ENCODE data around the gene C13orf46. TPM values are rescaled to one million over a fixed set of nuclear protein-coding genes. Genes with fewer than 3 reads are reported as not detected.
A peak's percentile ranks its signal among the peaks of the same experiment; 100 is the strongest.
"Not testable (repeated sequence)": the region's sequence is repeated elsewhere in the genome, so short reads cannot be mapped to it uniquely, and the experiment has no call there.

C13orf46 gene
- total RNA-seq, 5 donors from 2014 or later (not counting 1 experiment from before 2014, with no cell fraction given): 18.4 to 33.9 (median 25.3) TPM

DNA sequence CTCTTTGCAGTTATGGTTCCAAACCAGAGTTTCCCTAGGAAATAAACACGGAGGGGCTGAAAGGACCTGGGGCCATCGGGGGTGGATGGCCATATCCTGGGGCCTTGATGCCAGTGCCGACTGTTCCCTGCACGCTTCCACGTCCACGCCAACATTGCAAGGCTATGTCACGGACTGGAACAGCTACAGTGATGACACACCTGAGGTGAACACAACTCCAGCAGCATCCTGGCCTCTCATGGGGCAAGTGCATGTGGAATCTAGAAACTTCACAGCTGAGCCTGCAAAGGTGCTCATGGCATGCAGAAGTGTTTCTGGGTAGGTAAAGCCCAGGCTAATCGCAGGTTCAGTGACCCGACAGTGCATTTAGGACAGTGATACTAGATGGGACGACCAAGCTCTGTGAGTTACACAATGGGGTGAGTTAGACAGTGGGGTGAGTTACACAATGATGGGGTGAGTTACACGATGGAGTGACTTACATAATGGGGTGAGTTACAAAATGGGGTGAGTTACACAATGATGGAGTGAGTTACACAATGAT is 58.0 kb downstream of the C13orf46 start:
- no peaks in the 10 kb centered on the region for H3K4me1 Mint-ChIP-seq
- Histone ChIP-seq H3K9me3 (no peaks in the 10 kb centered on the region), H3K4me3 (ENCODE audit: control insufficient read depth in 1 of 2, extremely low read depth in 1 of 2, low read length in 1 of 2) (no peak overlapping the region), H3K27ac (ENCODE audit: low read length) (no peak overlapping the region), H3K27me3 (replicated peaks in 1 of 2; ENCODE audit: control insufficient read depth in 2 of 2, extremely low read depth in 1 of 2, insufficient read depth in 2 of 2, low read length in 1 of 2) (peaks cover 0 to 68% of the 10 kb centered on the region in 2 experiments), H3K36me3 (ENCODE audit: control insufficient read depth in 2 of 2, extremely low read depth in 1 of 2, insufficient read depth in 1 of 2, low read length in 1 of 2) (no peaks in the 10 kb centered on the region), H3K4me1 (ENCODE audit: control insufficient read depth in 1 of 2, extremely low read depth in 1 of 2, insufficient read depth in 2 of 2, low read length in 2 of 2) (no peaks in the 10 kb centered on the region)
- H3K4me3 Mint-ChIP-seq: no peak overlapping the region
- DNase-seq (no peak), ATAC-seq (replicated peaks in 1 of 4) (no peak)
- CTCF ChIA-PET: no interaction called here
- POLR2A ChIA-PET: no interaction called here
- 83% methylated on average over 11 of the region's 11 CpGs for WGBS (ENCODE audit: insufficient coverage)
- H3K9me3 Mint-ChIP-seq: peaks cover 0 to 9% (median 8%) of the 10 kb centered on the region in 3 donors
- H3K27me3 Mint-ChIP-seq: peaks cover 39 to 62% of the 10 kb centered on the region in 2 donors
- peaks cover 6% of the 10 kb centered on the region for H3K36me3 Mint-ChIP-seq
- H3K27ac Mint-ChIP-seq: no peak overlapping the region

GRCh38 chr13:113915012-113915763 is 58.7 kb downstream of the C13orf46 start:
- no peaks in the 10 kb centered on the region for H3K4me1 ChIP-seq (ENCODE audit: control insufficient read depth in 1 of 2, extremely low read depth in 1 of 2, insufficient read depth in 2 of 2, low read length in 2 of 2)
- peaks cover 0 to 9% (median 8%) of the 10 kb centered on the region in 3 donors for H3K9me3 Mint-ChIP-seq
- no peak overlapping the region for H3K4me3 ChIP-seq (ENCODE audit: control insufficient read depth in 1 of 2, extremely low read depth in 1 of 2, low read length in 1 of 2)
- H3K36me3 Mint-ChIP-seq: peaks cover 6% of the 10 kb centered on the region
- H3K9me3 ChIP-seq: no peaks in the 10 kb centered on the region
- peaks cover 41 to 63% of the 10 kb centered on the region in 2 donors for H3K27me3 Mint-ChIP-seq
- H3K27ac Mint-ChIP-seq: no peak overlapping the region
- H3K4me3 Mint-ChIP-seq: no peak overlapping the region
- no peak overlapping the region for H3K27ac ChIP-seq (ENCODE audit: low read length)
- ChIA-PET CTCF (no interaction called here), POLR2A (no interaction called here)
- ATAC-seq (replicated peaks in 1 of 4): no peak
- no peaks in the 10 kb centered on the region for H3K36me3 ChIP-seq (ENCODE audit: control insufficient read depth in 2 of 2, extremely low read depth in 1 of 2, insufficient read depth in 1 of 2, low read length in 1 of 2)
- no peaks in the 10 kb centered on the region for H3K4me1 Mint-ChIP-seq
- no peak for DNase-seq
- WGBS (ENCODE audit: insufficient coverage): 76% methylated on average over 14 of the region's 21 CpGs
- peaks cover 0 to 61% of the 10 kb centered on the region in 2 experiments for H3K27me3 ChIP-seq (replicated peaks in 1 of 2; ENCODE audit: control insufficient read depth in 2 of 2, extremely low read depth in 1 of 2, insufficient read depth in 2 of 2, low read length in 1 of 2)

DNA sequence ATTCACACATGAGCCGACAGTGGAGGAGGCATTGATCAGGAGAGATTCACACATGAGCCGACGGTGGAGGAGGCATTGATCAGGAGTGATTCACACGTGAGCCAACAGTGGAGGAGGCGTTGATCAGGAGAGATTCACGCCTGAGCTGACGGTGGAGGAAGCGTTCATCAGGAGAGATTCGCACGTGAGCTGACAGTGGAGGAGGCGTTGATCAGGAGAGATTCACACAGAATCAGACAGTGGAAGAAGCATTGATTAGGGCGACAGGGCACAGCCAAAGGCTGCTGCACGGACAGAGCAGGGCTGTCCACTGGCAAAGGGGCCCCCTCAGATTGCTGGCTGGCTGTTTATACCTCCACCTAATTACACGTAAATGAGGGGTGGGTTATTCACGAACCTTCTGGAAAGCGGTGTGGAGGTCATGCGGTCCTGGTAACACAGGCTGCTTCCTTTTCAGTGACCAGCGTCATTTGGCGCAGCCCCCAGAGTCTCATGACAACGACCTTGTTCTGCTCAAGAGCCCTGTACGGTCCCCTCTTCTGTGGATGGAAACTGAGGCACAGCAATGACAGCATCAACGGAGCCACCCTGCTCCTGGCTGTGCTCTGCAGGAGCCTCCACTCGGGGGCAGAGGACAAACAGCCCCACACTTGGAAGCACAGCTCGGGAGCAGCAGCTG is 59.4 kb downstream of the C13orf46 start:
- POLR2A ChIA-PET: no interaction called here
- Mint-ChIP-seq H3K4me3 (no peak overlapping the region), H3K27ac (no peak overlapping the region), H3K27me3 (peaks cover 44 to 62% of the 10 kb centered on the region in 2 donors), H3K9me3 (peaks cover 0 to 9% (median 8%) of the 10 kb centered on the region in 3 donors), H3K36me3 (peaks cover 6% of the 10 kb centered on the region), H3K4me1 (no peaks in the 10 kb centered on the region)
- H3K4me1 ChIP-seq (ENCODE audit: control insufficient read depth in 1 of 2, extremely low read depth in 1 of 2, insufficient read depth in 2 of 2, low read length in 2 of 2): no peaks in the 10 kb centered on the region
- no peaks in the 10 kb centered on the region for H3K9me3 ChIP-seq
- 83% methylated on average over 21 of the region's 24 CpGs for WGBS (ENCODE audit: insufficient coverage)
- H3K4me3 ChIP-seq (ENCODE audit: control insufficient read depth in 1 of 2, extremely low read depth in 1 of 2, low read length in 1 of 2): no peak overlapping the region
- no peaks in the 10 kb centered on the region for H3K36me3 ChIP-seq (ENCODE audit: control insufficient read depth in 2 of 2, extremely low read depth in 1 of 2, insufficient read depth in 1 of 2, low read length in 1 of 2)
- CTCF ChIA-PET: no interaction called here
- H3K27me3 ChIP-seq (replicated peaks in 1 of 2; ENCODE audit: control insufficient read depth in 2 of 2, extremely low read depth in 1 of 2, insufficient read depth in 2 of 2, low read length in 1 of 2): peaks cover 0 to 54% of the 10 kb centered on the region in 2 experiments
- H3K27ac ChIP-seq (ENCODE audit: low read length): no peak overlapping the region
- no peak for DNase-seq
- ATAC-seq (replicated peaks in 1 of 4): no peak

DNA sequence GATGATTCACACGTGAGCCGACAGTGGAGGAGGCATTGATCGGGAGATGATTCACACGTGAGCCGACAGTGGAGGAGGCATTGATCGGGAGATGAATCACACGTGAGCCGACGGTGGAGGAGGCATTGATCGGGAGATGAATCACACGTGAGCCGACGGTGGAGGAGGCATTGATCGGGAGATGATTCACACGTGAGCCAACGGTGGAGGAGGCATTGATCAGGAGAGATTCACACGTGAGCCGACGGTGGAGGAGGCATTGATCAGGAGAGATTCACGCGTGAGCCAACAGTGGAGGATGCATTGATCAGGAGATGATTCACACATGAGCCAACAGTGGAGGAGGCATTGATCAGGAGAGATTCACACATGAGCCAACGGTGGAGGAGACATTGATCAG is 60.0 kb downstream of the C13orf46 start:
- CTCF ChIA-PET: not testable (repeated sequence)

DNA sequence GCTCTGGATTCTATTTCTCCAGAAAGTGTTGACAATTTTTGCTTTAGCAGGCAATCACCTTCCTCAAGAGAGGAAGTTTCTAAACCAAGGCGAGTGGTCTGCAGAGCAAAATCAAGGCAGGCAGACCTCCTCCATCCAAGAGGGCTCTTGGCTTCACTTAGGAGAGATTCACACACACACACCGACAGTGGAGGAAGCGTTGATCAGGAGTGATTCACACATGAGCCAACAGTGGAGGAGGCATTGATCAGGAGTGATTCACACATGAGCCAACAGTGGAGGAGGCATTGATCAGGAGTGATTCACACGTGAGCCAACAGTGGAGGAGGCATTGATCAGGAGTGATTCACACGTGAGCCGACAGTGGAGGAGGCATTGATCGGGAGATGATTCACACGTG is 60.5 kb downstream of the C13orf46 start:
- H3K9me3 Mint-ChIP-seq; DNase-seq; H3K27ac ChIP-seq (ENCODE audit: low read length); H3K4me3 Mint-ChIP-seq; CTCF ChIA-PET; H3K9me3 ChIP-seq; H3K27ac Mint-ChIP-seq; ATAC-seq (replicated peaks in 1 of 4); H3K4me1 ChIP-seq (ENCODE audit: control insufficient read depth in 1 of 2, extremely low read depth in 1 of 2, insufficient read depth in 2 of 2, low read length in 2 of 2); H3K36me3 Mint-ChIP-seq; POLR2A ChIA-PET; H3K4me1 Mint-ChIP-seq; H3K4me3 ChIP-seq (ENCODE audit: control insufficient read depth in 1 of 2, extremely low read depth in 1 of 2, low read length in 1 of 2); H3K36me3 ChIP-seq (ENCODE audit: control insufficient read depth in 2 of 2, extremely low read depth in 1 of 2, insufficient read depth in 1 of 2, low read length in 1 of 2): not testable (repeated sequence)
- WGBS (ENCODE audit: insufficient coverage): 72% methylated on average over 2 of the region's 8 CpGs
- peaks cover 0 to 47% of the 10 kb centered on the region in 2 experiments for H3K27me3 ChIP-seq (replicated peaks in 1 of 2; ENCODE audit: control insufficient read depth in 2 of 2, extremely low read depth in 1 of 2, insufficient read depth in 2 of 2, low read length in 1 of 2)
- peaks cover 54 to 70% of the 10 kb centered on the region in 2 donors for H3K27me3 Mint-ChIP-seq

More for the DNA sequence above, 60.0 kb downstream of the C13orf46 start:
- H3K36me3 ChIP-seq (ENCODE audit: control insufficient read depth in 2 of 2, extremely low read depth in 1 of 2, insufficient read depth in 1 of 2, low read length in 1 of 2); POLR2A ChIA-PET; H3K4me1 ChIP-seq (ENCODE audit: control insufficient read depth in 1 of 2, extremely low read depth in 1 of 2, insufficient read depth in 2 of 2, low read length in 2 of 2); H3K4me3 ChIP-seq (ENCODE audit: control insufficient read depth in 1 of 2, extremely low read depth in 1 of 2, low read length in 1 of 2); H3K9me3 ChIP-seq; H3K4me1 Mint-ChIP-seq; H3K36me3 Mint-ChIP-seq; H3K27ac Mint-ChIP-seq; ATAC-seq (replicated peaks in 1 of 4); H3K4me3 Mint-ChIP-seq; H3K27ac ChIP-seq (ENCODE audit: low read length); H3K9me3 Mint-ChIP-seq: not testable (repeated sequence)
- 84% methylated on average over 20 of the region's 22 CpGs for WGBS (ENCODE audit: insufficient coverage)
- H3K27me3 Mint-ChIP-seq: peaks cover 50 to 68% of the 10 kb centered on the region in 2 donors
- DNase-seq: peak in 1 of 35 experiments; percentile 0
- peaks cover 0 to 48% of the 10 kb centered on the region in 2 experiments for H3K27me3 ChIP-seq (replicated peaks in 1 of 2; ENCODE audit: control insufficient read depth in 2 of 2, extremely low read depth in 1 of 2, insufficient read depth in 2 of 2, low read length in 1 of 2)

DNA sequence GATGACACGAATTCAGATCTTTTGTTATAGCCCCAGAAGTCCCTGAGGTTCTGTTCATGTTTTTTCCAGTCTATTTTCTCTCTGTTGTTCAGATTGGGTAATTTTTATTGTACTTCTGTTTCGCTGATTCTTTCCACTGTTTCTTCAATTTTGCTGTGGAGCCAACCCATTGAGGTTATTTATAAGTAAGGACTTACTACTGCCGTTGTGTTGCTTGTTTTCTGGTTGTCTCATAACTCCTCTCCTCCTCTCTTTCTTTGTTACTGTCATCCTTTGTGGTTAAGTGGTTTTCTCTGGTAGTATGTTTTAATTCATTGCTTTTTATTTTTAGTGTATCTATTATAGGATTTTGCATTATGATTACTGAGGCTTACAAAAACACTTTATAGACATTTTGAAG is 61.3 kb downstream of the C13orf46 start:
- H3K9me3 Mint-ChIP-seq: peaks cover 0 to 9% (median 8%) of the 10 kb centered on the region in 3 donors
- no peak for DNase-seq
- ChIA-PET CTCF (no interaction called here), POLR2A (no interaction called here)
- no peak overlapping the region for H3K4me3 ChIP-seq (ENCODE audit: control insufficient read depth in 1 of 2, extremely low read depth in 1 of 2, low read length in 1 of 2)
- peaks cover 13 to 18% (median 13%) of the 10 kb centered on the region in 3 donors for H3K4me1 Mint-ChIP-seq
- H3K9me3 ChIP-seq: no peaks in the 10 kb centered on the region
- no peak overlapping the region for H3K27ac Mint-ChIP-seq
- no peaks in the 10 kb centered on the region for H3K36me3 ChIP-seq (ENCODE audit: control insufficient read depth in 2 of 2, extremely low read depth in 1 of 2, insufficient read depth in 1 of 2, low read length in 1 of 2)
- H3K27ac ChIP-seq (ENCODE audit: low read length): no peak overlapping the region
- H3K4me1 ChIP-seq (ENCODE audit: control insufficient read depth in 1 of 2, extremely low read depth in 1 of 2, insufficient read depth in 2 of 2, low read length in 2 of 2): peaks cover 0 to 8% of the 10 kb centered on the region in 2 experiments
- peaks cover 0 to 46% of the 10 kb centered on the region in 2 experiments for H3K27me3 ChIP-seq (replicated peaks in 1 of 2; ENCODE audit: control insufficient read depth in 2 of 2, extremely low read depth in 1 of 2, insufficient read depth in 2 of 2, low read length in 1 of 2)
- no CpG with 5 or more reads among the region's 3 CpGs for WGBS (ENCODE audit: insufficient coverage)
- peaks cover 61 to 72% of the 10 kb centered on the region in 2 donors for H3K27me3 Mint-ChIP-seq
- H3K36me3 Mint-ChIP-seq: peaks cover 6% of the 10 kb centered on the region
- ATAC-seq (replicated peaks in 1 of 4): no peak
- H3K4me3 Mint-ChIP-seq: no peak overlapping the region
